Bronchial epithelial cell (primary cell): Measurements from ENCODE around the gene REG3A. TPM values are rescaled to one million over a fixed set of nuclear protein-coding genes. Genes with fewer than 3 reads are reported as not detected.

Experiments
- DNase-seq: peaks from one replicate; pipeline ENCODE4 v3.0.0-alpha.2; 2010; ENCODE audit warnings: low read depth
- FAIRE-seq: peaks from 2 replicates; lab custom pipeline; 2011; peaks lifted over from hg19 to GRCh38; lab: Jason Lieb, UNC
- H3K27me3 ChIP-seq: 2 replicates; pipeline ENCODE4 v1.5.1; 2011; ENCODE audit warnings: low read length; ENCODE audit not compliant: control insufficient read depth, insufficient read depth
- H3K36me3 ChIP-seq: 2 replicates; pipeline ENCODE4 v1.5.1; 2011; ENCODE audit warnings: low read length; ENCODE audit not compliant: control insufficient read depth, insufficient read depth
- H3K4me3 ChIP-seq: 2 replicates; pipeline ENCODE4 v1.5.1; 2011; ENCODE audit warnings: mild to moderate bottlenecking, low read depth, low read length, control low read depth
- total RNA-seq: library from RNA; depleted of rRNA; stranded (reverse); fragments of >200 nt; gene quantifications from 2 replicates; pipeline ENCODE4 v1.2.1, GENCODE V29; 2014
- TF ChIP-seq, protein P1 (sequence below): IDR thresholded peaks from 2 replicates; pipeline ENCODE4 v1.5.1; 2011; ENCODE audit warnings: mild to moderate bottlenecking, moderate library complexity, low read length, control low read depth, inconsistent platforms; ENCODE audit not compliant: insufficient read depth, severe bottlenecking

REG3A gene
- not detected in 2 replicates for total RNA-seq

DNA sequence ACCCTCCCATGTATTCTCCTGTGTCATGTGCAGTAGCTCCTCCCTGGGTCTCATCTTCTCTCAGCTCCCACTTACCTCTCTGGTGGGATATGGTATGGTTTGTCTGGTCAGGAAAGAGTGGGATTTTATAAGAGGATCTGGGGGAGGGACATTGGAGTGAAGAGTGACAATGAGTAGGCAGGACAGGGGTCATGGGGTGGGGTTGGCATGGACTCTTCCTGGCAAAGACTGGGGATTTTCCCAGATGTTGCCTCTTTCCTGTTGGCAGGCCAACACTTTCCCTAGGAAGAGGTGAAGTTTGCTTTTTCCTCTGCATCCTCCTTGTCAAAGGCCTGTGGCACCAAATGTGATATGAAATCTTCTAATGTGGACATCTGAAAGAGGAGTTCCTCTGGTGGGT is at the start of gene REG3A:
Gene REG3A (minus strand): TSS at position 101 of the 400 bp plus-strand sequence. CDS start 348 bp downstream, outside the sequence.
- DNase-seq (no peak), FAIRE-seq (no peak)
- H3K4me3 ChIP-seq: no peak within 1 kb of the TSS
- no peaks in the 10 kb centered on the region for H3K36me3 ChIP-seq
- H3K27me3 ChIP-seq: no peaks in the 10 kb centered on the region
- TF ChIP-seq, protein P1, sequence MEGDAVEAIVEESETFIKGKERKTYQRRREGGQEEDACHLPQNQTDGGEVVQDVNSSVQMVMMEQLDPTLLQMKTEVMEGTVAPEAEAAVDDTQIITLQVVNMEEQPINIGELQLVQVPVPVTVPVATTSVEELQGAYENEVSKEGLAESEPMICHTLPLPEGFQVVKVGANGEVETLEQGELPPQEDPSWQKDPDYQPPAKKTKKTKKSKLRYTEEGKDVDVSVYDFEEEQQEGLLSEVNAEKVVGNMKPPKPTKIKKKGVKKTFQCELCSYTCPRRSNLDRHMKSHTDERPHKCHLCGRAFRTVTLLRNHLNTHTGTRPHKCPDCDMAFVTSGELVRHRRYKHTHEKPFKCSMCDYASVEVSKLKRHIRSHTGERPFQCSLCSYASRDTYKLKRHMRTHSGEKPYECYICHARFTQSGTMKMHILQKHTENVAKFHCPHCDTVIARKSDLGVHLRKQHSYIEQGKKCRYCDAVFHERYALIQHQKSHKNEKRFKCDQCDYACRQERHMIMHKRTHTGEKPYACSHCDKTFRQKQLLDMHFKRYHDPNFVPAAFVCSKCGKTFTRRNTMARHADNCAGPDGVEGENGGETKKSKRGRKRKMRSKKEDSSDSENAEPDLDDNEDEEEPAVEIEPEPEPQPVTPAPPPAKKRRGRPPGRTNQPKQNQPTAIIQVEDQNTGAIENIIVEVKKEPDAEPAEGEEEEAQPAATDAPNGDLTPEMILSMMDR: no peak

DNA sequence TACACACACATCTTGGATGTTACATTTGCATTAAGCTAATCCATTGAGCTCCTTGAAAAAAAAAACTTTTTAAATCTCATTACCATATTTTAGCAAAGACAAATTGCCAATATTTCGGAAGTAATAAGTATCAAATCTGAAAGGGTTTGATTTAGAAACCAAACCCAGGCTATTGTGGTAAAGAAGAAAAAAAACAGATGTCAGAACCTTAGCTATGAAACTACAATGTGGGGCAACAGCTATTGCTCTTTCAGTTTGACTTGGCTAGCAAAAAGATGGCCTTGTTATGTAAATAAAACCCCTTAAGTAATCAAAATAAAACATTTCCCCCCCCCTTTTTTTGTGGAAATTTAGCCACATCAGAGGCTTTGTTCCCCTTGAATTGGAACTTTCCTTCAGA is 41.2 kb upstream of the REG3A start:
- Histone ChIP-seq H3K4me3 (no peak overlapping the region), H3K36me3 (no peaks in the 10 kb centered on the region), H3K27me3 (no peaks in the 10 kb centered on the region)
- FAIRE-seq: no peak
- TF ChIP-seq, protein P1: no peak
- DNase-seq: no peak

DNA sequence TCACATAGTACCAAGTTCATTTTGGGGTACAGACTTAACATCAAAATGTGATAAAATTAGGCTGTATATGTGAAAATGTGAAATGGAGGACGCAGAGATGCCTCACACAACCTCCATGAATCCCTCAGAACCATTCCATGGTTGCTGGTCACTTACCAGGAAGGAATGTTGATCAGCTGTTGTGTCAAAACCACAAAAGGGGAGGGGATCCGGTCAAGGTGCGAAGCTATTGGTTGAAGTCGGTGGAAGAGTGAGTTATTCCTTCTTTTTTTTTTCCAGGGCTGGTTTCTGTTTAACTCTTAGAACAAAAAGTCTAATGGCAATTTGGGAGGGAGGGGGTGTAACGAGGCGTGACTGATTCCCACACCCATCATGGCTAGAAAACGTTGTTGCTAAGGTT is 32.3 kb upstream of the REG3A start:
- FAIRE-seq (no peak), DNase-seq (no peak)
- no peaks in the 10 kb centered on the region for H3K36me3 ChIP-seq
- no peaks in the 10 kb centered on the region for H3K27me3 ChIP-seq
- TF ChIP-seq, protein P1: no peak
- no peak overlapping the region for H3K4me3 ChIP-seq

DNA sequence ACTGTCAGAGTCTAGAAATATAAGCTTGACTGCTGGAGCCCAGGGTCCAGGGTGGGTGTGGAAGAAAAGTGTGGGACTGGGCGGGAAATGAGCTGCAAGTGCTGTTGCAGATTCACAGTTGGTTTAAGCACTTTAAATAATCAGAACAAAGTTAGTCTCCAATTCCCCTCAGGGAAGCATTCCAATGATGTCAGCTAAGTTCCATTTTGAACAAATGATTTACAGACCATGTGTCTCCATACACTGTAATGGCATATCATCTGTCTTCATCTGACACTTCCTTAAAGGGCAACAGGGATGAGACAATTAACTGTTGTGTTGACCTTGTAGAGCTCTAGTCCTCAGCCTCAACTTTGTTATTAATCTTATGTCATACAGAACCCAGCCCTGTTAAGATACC is 31.5 kb upstream of the REG3A start:
- Histone ChIP-seq H3K27me3 (no peaks in the 10 kb centered on the region), H3K4me3 (no peak overlapping the region), H3K36me3 (no peaks in the 10 kb centered on the region)
- DNase-seq: no peak
- TF ChIP-seq, protein P1: no peak
- no peak for FAIRE-seq

DNA sequence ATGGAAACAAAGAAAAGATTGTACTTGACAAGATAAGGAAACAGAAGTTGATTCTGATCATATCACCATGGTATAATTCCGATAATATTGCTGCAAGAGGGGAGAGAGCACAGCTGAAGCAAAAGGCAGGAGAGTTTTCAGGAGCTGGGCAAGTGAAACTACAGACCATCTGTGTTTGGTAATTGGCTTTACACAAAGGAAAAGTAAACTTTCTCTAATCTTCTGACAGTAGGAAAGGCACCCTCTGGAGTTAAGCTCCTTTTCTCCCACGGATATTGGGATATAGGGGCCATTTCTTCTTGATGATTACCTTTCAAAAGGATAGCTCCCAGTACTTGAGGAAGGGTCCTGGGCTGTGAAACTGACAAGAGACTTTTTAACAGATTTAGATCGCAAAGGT is 29.9 kb upstream of the REG3A start:
- no peak for FAIRE-seq
- DNase-seq: no peak
- Histone ChIP-seq H3K36me3 (no peaks in the 10 kb centered on the region), H3K27me3 (no peaks in the 10 kb centered on the region), H3K4me3 (no peak overlapping the region)
- TF ChIP-seq, protein P1: no peak

DNA sequence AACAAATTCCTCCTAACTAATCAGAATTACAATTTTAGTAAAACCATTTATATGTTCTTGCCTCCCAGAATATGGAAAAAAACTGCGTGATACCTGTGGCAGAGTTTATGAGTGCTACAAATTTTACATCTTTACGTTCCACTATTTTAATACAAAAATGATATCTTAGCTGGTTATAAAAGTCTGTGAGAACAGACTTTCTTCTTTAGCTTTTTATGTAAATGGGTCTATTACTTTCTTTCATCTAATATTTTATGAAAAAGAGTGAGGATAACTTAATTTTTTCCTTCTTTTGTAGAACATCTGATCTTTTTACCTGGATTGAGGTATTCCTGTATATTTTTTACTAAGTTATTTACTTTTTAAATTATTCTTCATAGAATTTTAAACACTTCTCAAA is 22.1 kb upstream of the REG3A start:
- no peak for FAIRE-seq
- Histone ChIP-seq H3K27me3 (no peaks in the 10 kb centered on the region), H3K36me3 (no peaks in the 10 kb centered on the region), H3K4me3 (no peak overlapping the region)
- no peak for DNase-seq
- TF ChIP-seq, protein P1: no peak
